A549 (cell line): ENCODE results near the gene ABCB9. TPM values are rescaled to one million over a fixed set of nuclear protein-coding genes. Genes with fewer than 3 reads are reported as not detected.

Experiments used
- ATAC-seq, 2 experiments: fragments of 200-7000 bp in 1 of 2; fragments of >200 bp in 1 of 2; cut with Nextera tagmentation in 1 of 2; cut with Tn5 transposase in 1 of 2; 3 replicates each; pipeline versions ENCODE4 v1.8.0 to v1.9.1; 2018 to 2020; ENCODE audit warnings: mild to moderate bottlenecking in 1 of 2, moderate library complexity in 1 of 2
- CTCF ChIA-PET: fragments of 300-600 bp; sonication (Branson Sonifier 250); formaldehyde crosslinking; extraction: SDS; loops from one replicate; lab custom pipeline; 2021; ENCODE audit warnings: antibody characterized with exemption, inconsistent platforms; lab: Yijun Ruan, JAX
- POLR2A ChIA-PET: fragments of 350-600 bp; formaldehyde crosslinking; extraction: SDS; loops from one replicate; lab custom pipeline; 2021; ENCODE audit warnings: antibody characterized with exemption, inconsistent platforms; lab: Yijun Ruan, JAX
- DNase-seq, 2 experiments: peaks; one replicate each; pipeline versions ENCODE4 v3.0.0 to v3.0.0-alpha.2; 2011 to 2016; ENCODE audit warnings: low read depth in 1 of 2, low spot score in 1 of 2
- FAIRE-seq: peaks from 2 replicates; lab custom pipeline; 2011; peaks lifted over from hg19 to GRCh38; lab: Jason Lieb, UNC
- H3K27ac ChIP-seq, 2 experiments: fragments of >200 bp; sonication (Bioruptor Twin); formaldehyde crosslinking; 3 replicates each; pipeline ENCODE4 v1.5.1; 2016 to 2017
- H3K4me1 ChIP-seq: fragments of >200 bp; sonication (Bioruptor Twin); formaldehyde crosslinking; 3 replicates; pipeline ENCODE4 v1.6.1; 2016
- H3K4me2 ChIP-seq: fragments of >200 bp; sonication (Bioruptor Twin); formaldehyde crosslinking; 3 replicates; pipeline ENCODE4 v1.6.1; 2016
- H3K4me3 ChIP-seq: fragments of >200 bp; sonication (Bioruptor Twin); formaldehyde crosslinking; 3 replicates; pipeline ENCODE4 v1.5.1; 2016
- H3K9me3 ChIP-seq: fragments of >200 bp; sonication (Bioruptor Twin); formaldehyde crosslinking; 3 replicates; pipeline ENCODE4 v1.6.1; 2016
- ATOH8 ChIP-seq: fragments of 250-450 bp; sonication (Bioruptor Pico); IDR thresholded peaks from 2 replicates; pipeline ENCODE4 v1.5.0; 2020; ENCODE audit warnings: low read depth, mild to moderate bottlenecking, moderate library complexity
- CBX2 ChIP-seq: fragments of 200-600 bp; sonication (generic); IDR thresholded peaks from 2 replicates; pipeline ENCODE4 v1.6.1; 2016; ENCODE audit warnings: low read depth, mild to moderate bottlenecking, borderline replicate concordance
- CEBPB ChIP-seq, 2 experiments: fragments of >200 bp in 1 of 2; sonication (Bioruptor Twin) in 1 of 2; formaldehyde crosslinking in 1 of 2; IDR thresholded peaks; 2 replicates each; pipeline ENCODE4 v1.6.1; 2012 to 2016
- CTCF ChIP-seq: fragments of >200 bp; sonication (Bioruptor Twin); formaldehyde crosslinking; IDR thresholded peaks from 3 replicates; pipeline ENCODE4 v1.5.1; 2016
- EHF ChIP-seq: fragments of 250-450 bp; sonication (Bioruptor Pico); IDR thresholded peaks from 2 replicates; pipeline ENCODE4 v1.5.0; 2020; ENCODE audit warnings: mild to moderate bottlenecking
- EHMT2 ChIP-seq: fragments of 200-600 bp; sonication (generic); IDR thresholded peaks from 2 replicates; pipeline ENCODE4 v1.6.1; 2016; ENCODE audit warnings: antibody characterized with exemption, low read depth, mild to moderate bottlenecking, moderate library complexity
- ELK1 ChIP-seq: fragments of 150-350 bp; IDR thresholded peaks from 2 replicates; pipeline ENCODE4 v1.6.1; 2014; ENCODE audit warnings: low read depth, mild to moderate bottlenecking, low read length
- ESRRA ChIP-seq: fragments of 150-350 bp; IDR thresholded peaks from 2 replicates; pipeline ENCODE4 v1.6.1; 2014; ENCODE audit warnings: mild to moderate bottlenecking, low read length, borderline replicate concordance
- FOSB ChIP-seq: fragments of 250-450 bp; sonication (Bioruptor Pico); IDR thresholded peaks from 2 replicates; pipeline ENCODE4 v1.5.0; 2020; ENCODE audit warnings: mild to moderate bottlenecking, moderate library complexity
- HES2 ChIP-seq: fragments of >200 bp; sonication (Bioruptor Twin); formaldehyde crosslinking; IDR thresholded peaks from 2 replicates; pipeline ENCODE4 v1.6.1; 2016
- HMGXB4 ChIP-seq: fragments of 250-450 bp; sonication (Bioruptor Pico); IDR thresholded peaks from 2 replicates; pipeline ENCODE4 v1.5.0; 2021; ENCODE audit warnings: mild to moderate bottlenecking, moderate library complexity, borderline replicate concordance
- HOXB13 ChIP-seq: fragments of 250-450 bp; sonication (Bioruptor Pico); IDR thresholded peaks from 2 replicates; pipeline ENCODE4 v1.5.0; 2020; ENCODE audit warnings: low read depth, mild to moderate bottlenecking, moderate library complexity
- JUN ChIP-seq, 2 experiments: fragments of >200 bp; sonication (Bioruptor Twin); formaldehyde crosslinking; IDR thresholded peaks; 2 replicates in 1 of 2; 3 replicates in 1 of 2; pipeline ENCODE4 v1.6.1; 2016 to 2017
- KDM5A ChIP-seq: fragments of 200-600 bp; sonication (generic); IDR thresholded peaks from 2 replicates; pipeline ENCODE4 v1.6.1; 2016; ENCODE audit warnings: antibody characterized with exemption, mild to moderate bottlenecking
- MAX ChIP-seq: IDR thresholded peaks from 2 replicates; pipeline ENCODE4 v1.6.1; 2012
- MYC ChIP-seq: IDR thresholded peaks from 2 replicates; pipeline ENCODE4 v1.6.1; 2012; ENCODE audit warnings: mild to moderate bottlenecking, inconsistent platforms, low read length, improper control_type of control experiment, borderline replicate concordance
- POLR2A ChIP-seq: IDR thresholded peaks from 2 replicates; pipeline ENCODE4 v1.6.1; 2012; ENCODE audit warnings: mild to moderate bottlenecking, low read length
- POLR2AphosphoS2 ChIP-seq: conservative IDR thresholded peaks from 2 replicates; pipeline ENCODE4 v1.6.1; 2012; ENCODE audit warnings: low read length, improper control_type of control experiment, inconsistent platforms
- RAD21 ChIP-seq, 2 experiments: fragments of >200 bp in 1 of 2; sonication (Bioruptor Twin) in 1 of 2; formaldehyde crosslinking in 1 of 2; IDR thresholded peaks in 1 of 2; conservative IDR thresholded peaks in 1 of 2; 2 replicates in 1 of 2; 3 replicates in 1 of 2; pipeline ENCODE4 v1.6.1; 2012 to 2018; ENCODE audit warnings: inconsistent platforms in 1 of 2
- SREBF2 ChIP-seq: fragments of 450-650 bp; IDR thresholded peaks from 2 replicates; pipeline ENCODE4 v1.6.1; 2014; ENCODE audit warnings: mild to moderate bottlenecking, moderate library complexity
- TP53 ChIP-seq: fragments of 250-450 bp; sonication (Bioruptor Pico); IDR thresholded peaks from 2 replicates; pipeline ENCODE4 v1.5.0; 2021; ENCODE audit warnings: mild to moderate bottlenecking, moderate library complexity
- USF2 ChIP-seq: fragments of 450-650 bp; IDR thresholded peaks from 2 replicates; pipeline ENCODE4 v1.6.1; 2014; ENCODE audit warnings: antibody characterized with exemption
- ZC3H11A ChIP-seq: fragments of 450-650 bp; IDR thresholded peaks from 2 replicates; pipeline ENCODE4 v1.6.1; 2014; ENCODE audit warnings: antibody characterized with exemption, mild to moderate bottlenecking
- ZNF302 ChIP-seq: fragments of 250-450 bp; sonication (Bioruptor Pico); IDR thresholded peaks from 2 replicates; pipeline ENCODE4 v1.9.0; 2021; ENCODE audit warnings: inconsistent platforms, mild to moderate bottlenecking, moderate library complexity
- WGBS: methylation state at CpG from one replicate; pipeline ENCODE4 v1.1.6; 2017; ENCODE audit errors: missing lambda C conversion rate; 5-methylcytosine and 5-hydroxymethylcytosine counted together
- polyA plus RNA-seq, 4 experiments: library from polyadenylated mRNA; depleted of rRNA in 3 of 4; stranded (reverse); fragments of >200 nt; fragmentation: RNase III in 1 of 4; extraction: RNeasy Plus Mini Kit Qiagen cat#74134 plus additional on column Dnase treatment in 1 of 4; gene quantifications; 2 replicates in 3 of 4; 3 replicates in 1 of 4; pipeline ENCODE4 v1.2.3, GENCODE V29; 2011 to 2017

ABCB9 gene
- polyA plus RNA-seq, 2 of the 4 experiments (the other 2 are of a cell fraction) = 2.7 to 5.0 TPM

- TF ChIP-seq POLR2AphosphoS2 = no peak
- TF ChIP-seq SREBF2 = no peak
- no peak for TF ChIP-seq RAD21 (conservative IDR thresholded peaks at IDR 0.05 in 1 of 2, IDR thresholded peaks at IDR 0.05 in 1 of 2)
- TF ChIP-seq CTCF = no peak
- TF ChIP-seq HMGXB4 (CRISPR knock-in tag) = no peak
- TF ChIP-seq MYC = no peak
- TF ChIP-seq MAX = peak; percentile 69
- no peak for TF ChIP-seq HOXB13 (CRISPR knock-in tag)
- TF ChIP-seq KDM5A = no peak
- TF ChIP-seq ESRRA = no peak
Measured at GRCh38 chr12:122951406-122951805, 14.9 kb downstream of the ABCB9 start (continued).

GRCh38 chr12:122949816-122950675, 16.2 kb downstream of the ABCB9 start:
- WGBS = 90% methylated on average over 23 of the region's 27 CpGs
- H3K27ac ChIP-seq = peak overlapping the region; percentile 35 to 72; a peak in 5 of 6 replicates
- ChIA-PET POLR2A (interaction anchor here (0.6 kb wide), 1 partner anchor 51 kb away, joined by 4 read pairs; no protein-coding TSS in a partner anchor), CTCF (interaction anchor here (0.6 to 25.9 kb wide), 10 partner anchors 13 to 312 kb away, joined by 3 to 522 read pairs (median 5); no protein-coding TSS in a partner anchor)
- no peak for DNase-seq
- TF ChIP-seq POLR2A (no peak), EHF (CRISPR knock-in tag) (no peak), EHMT2 (no peak), CTCF (no peak), HES2 (no peak), CEBPB (IDR thresholded peaks at IDR 0.05) (no peak), ELK1 (no peak), USF2 (no peak), ATOH8 (CRISPR knock-in tag) (no peak), SREBF2 (no peak), CBX2 (no peak), JUN (IDR thresholded peaks at IDR 0.05) (no peak), ZC3H11A (no peak), KDM5A (no peak), HOXB13 (CRISPR knock-in tag) (no peak), TP53 (CRISPR knock-in tag) (no peak), ZNF302 (CRISPR knock-in tag) (no peak), FOSB (CRISPR knock-in tag) (no peak), POLR2AphosphoS2 (no peak)
- no peaks in the 10 kb centered on the region for H3K9me3 ChIP-seq
- no peak overlapping the region for H3K4me3 ChIP-seq
- no peak for FAIRE-seq
- peaks cover 45% of the 10 kb centered on the region for H3K4me1 ChIP-seq
- H3K4me2 ChIP-seq = no peak overlapping the region
- ATAC-seq = no peak
